Fibroblast of villous mesenchyme (primary cell): ENCODE measurements around the gene CCR4. TPM values are rescaled to one million over a fixed set of nuclear protein-coding genes. Genes with fewer than 3 reads are reported as not detected.
"Not testable (repeated sequence)": the region's sequence is repeated elsewhere in the genome, so short reads cannot be mapped to it uniquely, and the experiment has no call there.

Experiments
- DNase-seq: peaks from one replicate; pipeline ENCODE4 v3.0.0-alpha.2; 2010; ENCODE audit warnings: low read depth
- H3K4me3 ChIP-seq: 2 replicates; pipeline ENCODE4 v1.5.1; 2011; ENCODE audit warnings: low read depth, mild to moderate bottlenecking, low read length
- total RNA-seq: library from RNA; depleted of rRNA; stranded (reverse); fragments of >200 nt; gene quantifications from 2 replicates; pipeline ENCODE4 v1.2.3, GENCODE V29; 2012
- TF ChIP-seq, protein P1 (sequence below): IDR thresholded peaks from 2 replicates; pipeline ENCODE4 v1.5.1; 2012; ENCODE audit warnings: low read depth, mild to moderate bottlenecking, low read length; ENCODE audit not compliant: insufficient read depth

The CCR4 gene
- total RNA-seq, 1 donor = not detected

DNA sequence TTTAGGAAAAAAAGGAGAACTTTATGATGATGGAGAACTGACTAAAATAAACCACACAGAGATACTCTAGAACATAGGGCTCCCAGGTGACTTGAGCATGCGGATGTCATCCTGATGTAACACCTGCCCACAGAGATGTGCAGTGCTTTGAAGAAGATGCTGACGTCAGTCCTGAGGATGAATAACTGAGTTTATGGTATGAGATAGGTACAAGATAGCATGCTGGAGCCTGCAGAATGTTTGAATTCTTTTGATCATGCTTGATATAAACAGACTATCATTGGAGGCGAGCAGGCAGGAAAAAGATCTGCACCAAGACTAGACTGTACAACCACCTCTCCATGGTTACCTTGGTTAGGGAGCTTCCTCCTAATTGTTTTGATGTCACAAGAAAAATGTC, 12.4 kb downstream of the CCR4 start:
- H3K4me3 ChIP-seq = no peak overlapping the region
- TF ChIP-seq, protein P1, sequence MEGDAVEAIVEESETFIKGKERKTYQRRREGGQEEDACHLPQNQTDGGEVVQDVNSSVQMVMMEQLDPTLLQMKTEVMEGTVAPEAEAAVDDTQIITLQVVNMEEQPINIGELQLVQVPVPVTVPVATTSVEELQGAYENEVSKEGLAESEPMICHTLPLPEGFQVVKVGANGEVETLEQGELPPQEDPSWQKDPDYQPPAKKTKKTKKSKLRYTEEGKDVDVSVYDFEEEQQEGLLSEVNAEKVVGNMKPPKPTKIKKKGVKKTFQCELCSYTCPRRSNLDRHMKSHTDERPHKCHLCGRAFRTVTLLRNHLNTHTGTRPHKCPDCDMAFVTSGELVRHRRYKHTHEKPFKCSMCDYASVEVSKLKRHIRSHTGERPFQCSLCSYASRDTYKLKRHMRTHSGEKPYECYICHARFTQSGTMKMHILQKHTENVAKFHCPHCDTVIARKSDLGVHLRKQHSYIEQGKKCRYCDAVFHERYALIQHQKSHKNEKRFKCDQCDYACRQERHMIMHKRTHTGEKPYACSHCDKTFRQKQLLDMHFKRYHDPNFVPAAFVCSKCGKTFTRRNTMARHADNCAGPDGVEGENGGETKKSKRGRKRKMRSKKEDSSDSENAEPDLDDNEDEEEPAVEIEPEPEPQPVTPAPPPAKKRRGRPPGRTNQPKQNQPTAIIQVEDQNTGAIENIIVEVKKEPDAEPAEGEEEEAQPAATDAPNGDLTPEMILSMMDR = no peak
- DNase-seq = no peak

DNA sequence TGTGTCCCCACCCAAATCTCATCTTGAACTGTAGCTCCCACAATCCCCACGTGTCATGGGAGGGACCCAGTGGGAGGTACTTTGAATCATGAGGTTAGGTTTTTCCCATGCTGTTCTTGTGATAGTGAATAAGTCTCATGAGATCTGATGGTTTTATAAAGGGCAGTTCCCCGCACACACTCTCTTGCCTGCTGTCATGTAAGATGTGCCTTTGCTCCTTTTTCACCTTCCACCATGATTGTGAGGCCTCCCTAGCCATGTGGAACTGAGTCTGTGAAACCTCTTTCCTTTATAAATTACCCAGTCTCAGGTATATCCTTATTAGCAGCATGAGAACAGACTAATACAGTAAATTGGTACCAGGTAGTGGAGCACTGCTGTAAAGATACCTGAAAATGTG, 13.3 kb downstream of the CCR4 start:
- not testable (repeated sequence) for H3K4me3 ChIP-seq, DNase-seq

DNA sequence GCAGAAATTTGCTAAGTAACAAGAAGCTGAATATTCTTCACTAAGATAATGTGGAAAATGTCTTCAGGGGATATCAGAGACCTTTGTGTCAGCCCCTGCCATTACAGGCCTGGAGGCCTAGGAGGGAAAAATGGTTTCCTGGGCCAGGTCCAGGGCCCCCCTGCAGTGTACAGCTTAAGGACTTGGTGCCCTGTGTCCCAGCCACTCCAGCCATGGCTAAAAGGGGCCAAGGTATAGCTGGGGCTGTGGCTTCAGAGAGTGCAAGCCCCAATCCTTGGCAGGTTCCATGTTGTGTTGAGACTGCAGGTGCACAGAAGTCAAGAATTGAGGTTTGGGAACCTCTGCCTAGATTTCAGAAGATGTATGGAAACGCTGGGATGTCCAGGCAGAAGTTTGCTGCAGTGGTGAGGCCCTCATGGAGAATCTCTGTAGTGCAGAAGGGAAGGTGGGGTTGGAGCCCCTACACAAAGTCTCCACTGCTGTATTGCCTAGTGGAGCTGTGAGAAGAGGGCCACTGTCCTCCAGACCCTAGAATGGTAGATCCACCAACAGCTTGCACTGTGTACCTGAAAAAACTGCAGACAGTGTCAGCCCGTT, 14.3 kb downstream of the CCR4 start:
- H3K4me3 ChIP-seq, DNase-seq: not testable (repeated sequence)

DNA sequence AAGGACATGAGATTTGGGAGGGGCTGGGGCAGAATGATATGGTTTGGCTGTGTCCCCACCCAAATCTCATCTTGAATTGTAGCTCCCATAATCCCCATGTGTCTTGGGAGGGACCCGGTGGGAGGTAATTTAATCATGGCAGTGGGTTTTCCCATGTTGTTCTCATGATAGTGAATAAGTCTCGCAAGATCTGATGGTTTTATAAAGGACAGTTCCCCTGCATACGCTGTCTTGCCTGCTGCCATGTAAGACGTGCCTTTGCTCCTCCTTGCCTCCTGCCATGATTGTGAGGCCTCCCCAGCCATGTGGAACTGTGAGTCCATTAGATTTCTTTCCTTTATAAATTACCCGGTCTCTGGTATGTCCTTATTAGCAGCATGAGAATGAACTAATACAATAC, 15.2 kb downstream of the CCR4 start:
- not testable (repeated sequence) for H3K4me3 ChIP-seq, DNase-seq

DNA sequence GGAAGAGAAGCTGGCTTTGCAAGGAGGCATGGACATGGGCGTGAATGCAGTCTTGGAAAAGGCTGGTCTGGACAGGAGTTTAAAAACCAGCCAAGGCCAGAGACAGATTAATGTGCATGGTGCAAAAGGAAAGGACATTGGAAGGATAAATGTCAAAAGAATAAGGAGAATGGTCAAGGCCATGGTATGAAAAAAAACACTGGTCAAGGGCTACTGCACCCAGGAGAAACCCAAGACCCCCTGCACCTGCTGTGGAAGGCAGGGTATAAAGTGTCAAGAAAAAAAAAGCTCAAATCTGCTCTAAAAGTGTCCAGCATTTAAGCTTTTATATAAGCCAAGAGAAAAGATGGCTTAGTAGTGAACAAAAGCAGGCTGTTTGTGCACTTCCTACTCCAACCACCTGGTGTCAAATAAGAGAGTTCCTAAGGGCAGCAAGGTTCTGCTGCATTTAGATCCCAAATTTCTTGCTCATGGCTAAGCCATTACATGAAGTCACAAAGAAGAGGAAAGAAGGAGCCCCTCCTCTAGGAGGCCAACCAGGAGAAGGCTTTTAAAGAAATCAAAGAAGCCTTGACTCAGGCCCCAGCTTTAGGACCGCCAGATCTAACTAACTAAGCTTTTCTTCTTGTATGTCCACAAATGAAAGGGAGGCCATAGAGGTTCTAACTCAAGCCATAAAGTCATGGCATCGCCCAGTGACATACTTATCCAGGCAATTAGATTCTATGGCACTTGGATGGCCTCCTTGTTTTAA, 16.9 kb downstream of the CCR4 start:
- no peak for DNase-seq
- TF ChIP-seq, protein P1 = no peak
- H3K4me3 ChIP-seq = no peak overlapping the region

DNA sequence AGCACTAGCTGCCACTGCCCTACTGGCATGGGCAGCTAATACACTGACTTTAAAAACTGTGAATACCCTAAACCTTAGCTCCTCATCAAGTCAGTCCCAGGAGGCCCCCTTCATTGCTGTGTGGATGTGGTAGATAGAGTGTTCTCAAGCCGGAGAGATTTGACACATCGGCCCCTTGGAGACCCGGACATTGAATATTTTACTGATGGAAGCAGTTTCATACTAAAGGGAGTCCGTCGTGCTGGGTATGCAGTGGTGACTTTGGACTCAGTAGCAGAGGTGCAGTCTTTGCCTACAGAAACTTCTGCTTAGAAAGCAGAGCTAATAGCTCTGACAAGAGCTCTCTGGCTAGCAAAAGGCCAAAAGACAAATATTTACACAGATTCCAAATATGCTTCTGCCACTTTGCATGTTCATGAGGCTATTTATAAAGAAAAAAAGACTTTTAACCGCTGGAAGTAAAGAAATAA, 17.5 kb downstream of the CCR4 start:
- TF ChIP-seq, protein P1 = no peak
- no peak for DNase-seq
- no peak overlapping the region for H3K4me3 ChIP-seq

DNA sequence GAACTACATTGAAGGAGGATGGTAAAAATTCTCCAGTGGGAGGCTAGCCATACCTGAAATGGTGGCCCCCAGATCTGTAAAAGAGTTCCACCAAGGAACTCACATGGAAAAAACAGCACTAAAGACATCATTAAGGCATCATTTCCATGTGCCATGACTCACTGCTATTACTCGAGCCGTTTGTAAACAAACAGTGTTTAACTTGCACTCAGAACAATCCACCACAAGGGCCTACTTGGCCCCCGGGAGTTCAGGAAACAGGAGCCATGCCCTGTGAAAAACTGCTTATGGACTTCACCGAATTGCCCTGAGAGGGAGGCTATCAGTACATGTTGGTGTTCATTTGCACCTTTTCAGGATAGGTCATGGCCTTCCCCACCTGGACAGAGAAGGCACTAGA, 18.2 kb downstream of the CCR4 start:
- DNase-seq = peak; percentile 39
- H3K4me3 ChIP-seq = no peak overlapping the region
- TF ChIP-seq, protein P1 = no peak

DNA sequence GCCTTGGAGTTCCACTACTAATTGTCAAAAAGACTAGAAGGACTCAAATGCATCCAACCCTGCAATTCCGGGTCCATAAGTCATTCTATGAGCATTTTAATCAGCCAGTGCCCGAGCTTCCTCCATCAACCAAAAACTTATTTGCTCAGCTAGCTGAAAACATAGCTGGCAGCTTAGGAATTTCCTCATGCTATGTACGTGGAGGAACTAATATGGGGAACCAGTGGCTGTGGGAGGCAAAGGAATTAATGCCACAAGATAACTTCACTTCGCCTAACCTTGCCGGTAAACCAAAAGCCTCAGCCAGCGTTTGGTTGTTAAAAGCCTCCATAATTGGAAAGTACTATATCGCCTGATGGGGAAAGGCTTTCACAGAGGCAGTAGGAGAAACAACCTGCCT, 19.8 kb downstream of the CCR4 start:
- not testable (repeated sequence) for H3K4me3 ChIP-seq, DNase-seq

DNA sequence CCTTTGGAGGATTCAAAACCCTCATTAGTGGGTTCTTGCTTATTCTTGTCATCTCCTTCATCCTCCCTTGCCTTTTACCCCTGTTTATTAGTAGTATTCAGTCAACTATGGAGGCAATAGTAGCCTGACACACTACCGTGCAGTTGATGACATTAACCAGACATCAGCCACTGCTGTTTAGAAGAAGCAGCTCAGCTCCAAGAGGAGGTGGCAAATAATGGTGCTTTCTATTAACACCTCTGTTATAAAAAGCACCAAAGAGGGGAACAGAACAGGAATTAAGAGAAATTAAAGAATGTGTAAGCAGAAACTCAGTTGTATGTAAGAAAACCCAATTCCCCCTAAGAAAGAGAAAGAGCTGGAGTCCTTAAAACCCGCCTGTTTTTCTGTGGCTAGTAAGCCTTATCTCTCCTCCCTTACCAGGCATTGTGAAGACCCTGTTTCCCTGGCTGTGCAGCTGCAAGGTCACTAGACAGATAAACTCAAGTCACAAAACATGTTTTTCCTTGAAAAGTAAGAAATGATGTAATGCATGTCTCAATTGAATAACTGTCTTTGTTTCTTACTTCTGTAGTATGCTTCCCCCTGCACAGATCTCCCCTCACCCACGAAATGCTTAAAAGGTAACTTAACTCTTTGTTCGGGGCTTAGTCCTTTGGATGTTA, 21.2 kb downstream of the CCR4 start:
- TF ChIP-seq, protein P1 = no peak
- no peak for DNase-seq
- H3K4me3 ChIP-seq = no peak overlapping the region
